ENCODE measurements around the gene SEC24C.

Gene SEC24C

GRCh38 chr10:73800560-73801252 lies 56.5 kb downstream of the SEC24C start:
- no peaks in the 10 kb centered on the region for H3K27me3 ChIP-seq (ENCODE audit: control insufficient read depth, insufficient read depth, low read length)
- no peaks in the 10 kb centered on the region for H3K9me3 ChIP-seq (ENCODE audit: control insufficient read depth, low read length)
- H3K9ac ChIP-seq (ENCODE audit: low read length), result no peak overlapping the region
- no peak overlapping the region for H3K4me3 ChIP-seq (ENCODE audit: low read length)
- no peaks in the 10 kb centered on the region for H3K4me1 ChIP-seq (ENCODE audit: control insufficient read depth, insufficient read depth, low read length)
- peaks cover 32% of the 10 kb centered on the region for H3K36me3 ChIP-seq (ENCODE audit: control insufficient read depth, insufficient read depth, low read length)

- H3K4me1 ChIP-seq (ENCODE audit: control insufficient read depth, insufficient read depth, low read length), result no peaks in the 10 kb centered on the region
- H3K9me3 ChIP-seq (ENCODE audit: control insufficient read depth, low read length), result no peaks in the 10 kb centered on the region
- H3K9ac ChIP-seq (ENCODE audit: low read length), result no peak overlapping the region
- no peaks in the 10 kb centered on the region for H3K27me3 ChIP-seq (ENCODE audit: control insufficient read depth, insufficient read depth, low read length)
- no peak overlapping the region for H3K4me3 ChIP-seq (ENCODE audit: low read length)
- H3K36me3 ChIP-seq (ENCODE audit: control insufficient read depth, insufficient read depth, low read length), result peaks cover 33% of the 10 kb centered on the region
Observed at GRCh38 chr10:73801253-73801590, 57.0 kb downstream of the SEC24C start.

GRCh38 chr10:73802276-73802991 lies 58.3 kb downstream of the SEC24C start:
- H3K36me3 ChIP-seq (ENCODE audit: control insufficient read depth, insufficient read depth, low read length), result peaks cover 39% of the 10 kb centered on the region
- no peak overlapping the region for H3K4me3 ChIP-seq (ENCODE audit: low read length)
- no peak overlapping the region for H3K9ac ChIP-seq (ENCODE audit: low read length)
- no peaks in the 10 kb centered on the region for H3K9me3 ChIP-seq (ENCODE audit: control insufficient read depth, low read length)
- no peaks in the 10 kb centered on the region for H3K4me1 ChIP-seq (ENCODE audit: control insufficient read depth, insufficient read depth, low read length)
- no peaks in the 10 kb centered on the region for H3K27me3 ChIP-seq (ENCODE audit: control insufficient read depth, insufficient read depth, low read length)

GRCh38 chr10:73803680-73804286 lies 59.6 kb downstream of the SEC24C start:
- Histone ChIP-seq H3K36me3 (ENCODE audit: control insufficient read depth, insufficient read depth, low read length) (peaks cover 30% of the 10 kb centered on the region), H3K4me1 (ENCODE audit: control insufficient read depth, insufficient read depth, low read length) (no peaks in the 10 kb centered on the region), H3K9ac (ENCODE audit: low read length) (no peak overlapping the region), H3K9me3 (ENCODE audit: control insufficient read depth, low read length) (no peaks in the 10 kb centered on the region), H3K4me3 (ENCODE audit: low read length) (no peak overlapping the region), H3K27me3 (ENCODE audit: control insufficient read depth, insufficient read depth, low read length) (no peaks in the 10 kb centered on the region)

GRCh38 chr10:73806176-73806950 lies 62.2 kb downstream of the SEC24C start:
- peaks cover 30% of the 10 kb centered on the region for H3K36me3 ChIP-seq (ENCODE audit: control insufficient read depth, insufficient read depth, low read length)
- no peaks in the 10 kb centered on the region for H3K9me3 ChIP-seq (ENCODE audit: control insufficient read depth, low read length)
- no peaks in the 10 kb centered on the region for H3K4me1 ChIP-seq (ENCODE audit: control insufficient read depth, insufficient read depth, low read length)
- H3K9ac ChIP-seq (ENCODE audit: low read length), result no peak overlapping the region
- H3K27me3 ChIP-seq (ENCODE audit: control insufficient read depth, insufficient read depth, low read length), result no peaks in the 10 kb centered on the region
- H3K4me3 ChIP-seq (ENCODE audit: low read length), result no peak overlapping the region

GRCh38 chr10:73807471-73807870 lies 63.3 kb downstream of the SEC24C start:
- Histone ChIP-seq H3K36me3 (ENCODE audit: control insufficient read depth, insufficient read depth, low read length) (peaks cover 23% of the 10 kb centered on the region), H3K9ac (ENCODE audit: low read length) (no peak overlapping the region)

GRCh38 chr10:73808021-73808815 lies 64.0 kb downstream of the SEC24C start:
- Histone ChIP-seq H3K9me3 (ENCODE audit: control insufficient read depth, low read length) (no peaks in the 10 kb centered on the region), H3K36me3 (ENCODE audit: control insufficient read depth, insufficient read depth, low read length) (peaks cover 16% of the 10 kb centered on the region), H3K4me1 (ENCODE audit: control insufficient read depth, insufficient read depth, low read length) (no peaks in the 10 kb centered on the region)

More at GRCh38 chr10:73807471-73807870, 63.3 kb downstream of the SEC24C start:
- Histone ChIP-seq H3K4me1 (ENCODE audit: control insufficient read depth, insufficient read depth, low read length) (no peaks in the 10 kb centered on the region), H3K9me3 (ENCODE audit: control insufficient read depth, low read length) (no peaks in the 10 kb centered on the region), H3K27me3 (ENCODE audit: control insufficient read depth, insufficient read depth, low read length) (no peaks in the 10 kb centered on the region), H3K4me3 (ENCODE audit: low read length) (no peak overlapping the region)

GRCh38 chr10:73809061-73809818 lies 65.1 kb downstream of the SEC24C start:
- no peak overlapping the region for H3K9ac ChIP-seq (ENCODE audit: low read length)
- no peaks in the 10 kb centered on the region for H3K4me1 ChIP-seq (ENCODE audit: control insufficient read depth, insufficient read depth, low read length)
- no peak overlapping the region for H3K4me3 ChIP-seq (ENCODE audit: low read length)
- no peaks in the 10 kb centered on the region for H3K9me3 ChIP-seq (ENCODE audit: control insufficient read depth, low read length)
- H3K36me3 ChIP-seq (ENCODE audit: control insufficient read depth, insufficient read depth, low read length), result peaks cover 12% of the 10 kb centered on the region
- H3K27me3 ChIP-seq (ENCODE audit: control insufficient read depth, insufficient read depth, low read length), result no peaks in the 10 kb centered on the region

More at GRCh38 chr10:73808021-73808815, 64.0 kb downstream of the SEC24C start:
- H3K9ac ChIP-seq (ENCODE audit: low read length), result no peak overlapping the region
- H3K27me3 ChIP-seq (ENCODE audit: control insufficient read depth, insufficient read depth, low read length), result no peaks in the 10 kb centered on the region
- H3K4me3 ChIP-seq (ENCODE audit: low read length), result no peak overlapping the region

GRCh38 chr10:73810358-73810734 lies 66.2 kb downstream of the SEC24C start:
- no peaks in the 10 kb centered on the region for H3K4me1 ChIP-seq (ENCODE audit: control insufficient read depth, insufficient read depth, low read length)
- peak overlapping the region; percentile 67 for H3K9ac ChIP-seq (ENCODE audit: low read length)
- H3K36me3 ChIP-seq (ENCODE audit: control insufficient read depth, insufficient read depth, low read length), result peaks cover 12% of the 10 kb centered on the region
- no peak overlapping the region for H3K4me3 ChIP-seq (ENCODE audit: low read length)
- H3K27me3 ChIP-seq (ENCODE audit: control insufficient read depth, insufficient read depth, low read length), result no peaks in the 10 kb centered on the region
- H3K9me3 ChIP-seq (ENCODE audit: control insufficient read depth, low read length), result no peaks in the 10 kb centered on the region

GRCh38 chr10:73810735-73811465 lies 66.7 kb downstream of the SEC24C start:
- Histone ChIP-seq H3K4me3 (ENCODE audit: low read length) (no peak overlapping the region), H3K9ac (ENCODE audit: low read length) (peak overlapping the region; percentile 67), H3K36me3 (ENCODE audit: control insufficient read depth, insufficient read depth, low read length) (peaks cover 7% of the 10 kb centered on the region), H3K9me3 (ENCODE audit: control insufficient read depth, low read length) (no peaks in the 10 kb centered on the region), H3K4me1 (ENCODE audit: control insufficient read depth, insufficient read depth, low read length) (no peaks in the 10 kb centered on the region), H3K27me3 (ENCODE audit: control insufficient read depth, insufficient read depth, low read length) (no peaks in the 10 kb centered on the region)

All from mucosa of stomach (tissue), 1 donor.